ENCODE data around the gene TRAF4. TPM values are rescaled to one million over a fixed set of nuclear protein-coding genes. Genes with fewer than 3 reads are reported as not detected.
A peak's percentile ranks its signal among the peaks of the same experiment; 100 is the strongest.

The TRAF4 gene
- total and polyA plus RNA-seq, 4 donors: 8.5 to 32.0 (median 23.9) TPM

DNA sequence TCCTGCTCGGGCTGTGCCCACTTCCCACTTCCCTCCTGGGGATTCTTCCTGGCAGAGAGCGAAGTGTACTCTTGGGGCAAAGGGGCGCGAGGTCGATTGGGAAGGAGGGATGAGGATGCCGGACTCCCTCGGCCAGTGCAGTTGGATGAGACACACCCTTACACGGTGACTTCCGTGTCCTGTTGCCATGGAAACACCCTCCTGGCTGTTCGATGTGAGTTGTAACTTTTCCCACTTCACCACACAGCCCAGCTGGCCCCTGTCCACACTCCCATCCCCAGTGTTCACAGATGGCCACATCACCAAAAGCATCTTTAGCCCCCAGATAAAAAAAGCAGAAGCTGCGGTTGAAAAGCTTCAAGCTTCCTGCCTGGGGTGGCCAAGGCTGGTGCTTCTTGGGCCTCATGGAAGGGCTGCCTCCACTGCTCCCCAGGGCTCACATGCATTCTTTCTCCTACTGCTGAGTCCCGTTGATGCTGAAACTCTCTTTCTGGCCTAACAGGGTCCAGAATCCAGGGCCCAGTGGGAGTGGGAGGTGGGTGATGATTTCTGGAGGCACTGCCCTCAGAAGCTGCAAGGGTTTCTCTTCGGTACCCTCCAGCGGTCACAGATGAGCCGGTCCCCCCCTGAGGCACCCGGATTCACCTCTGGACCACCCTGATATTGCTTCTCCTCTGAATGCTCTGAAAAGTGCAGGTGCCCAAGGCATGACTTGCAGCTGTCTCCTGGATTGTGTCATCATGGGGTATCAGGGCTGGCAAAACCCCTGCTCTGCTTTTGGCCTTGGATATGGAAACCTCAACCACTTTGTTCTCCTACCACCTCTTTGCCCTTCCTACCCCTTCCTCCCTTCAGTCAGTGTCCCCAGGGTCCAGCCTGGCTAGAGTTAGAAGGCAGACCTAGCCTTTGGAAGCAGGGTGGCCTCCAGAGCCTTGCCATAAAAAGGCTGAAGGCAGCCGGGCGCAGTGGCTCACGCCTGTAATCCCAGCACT lies 2.2 kb upstream of the TRAF4 start:
- no peak for TF ChIP-seq NR2F2 (IDR thresholded peaks at IDR 0.05)
- no peak for TF ChIP-seq FOXA1 (IDR thresholded peaks at IDR 0.05)
- Histone ChIP-seq H3K9me3 (ENCODE audit: control insufficient read depth in 4 of 4, low read length in 3 of 4) (no peaks in the 10 kb centered on the region), H3K4me1 (ENCODE audit: control insufficient read depth in 4 of 4, insufficient read depth in 4 of 4, low read length in 3 of 4) (peaks cover 11 to 23% (median 19%) of the 10 kb centered on the region in 4 donors), H3K36me3 (ENCODE audit: control insufficient read depth in 4 of 4, insufficient read depth in 3 of 4, low read depth in 1 of 4, low read length in 3 of 4) (no peaks in the 10 kb centered on the region), H3K9ac (ENCODE audit: low read depth in 1 of 2, low read length in 2 of 2) (no peak overlapping the region), H3K27me3 (ENCODE audit: control insufficient read depth in 4 of 4, insufficient read depth in 4 of 4, low read length in 3 of 4) (no peaks in the 10 kb centered on the region), H3K4me3 (ENCODE audit: low read depth in 1 of 3, low read length in 3 of 3) (no peak overlapping the region), H3K27ac (ENCODE audit: low read depth in 1 of 2, low read length in 2 of 2) (no peak overlapping the region)
- WGBS: 83% methylated on average over 19 of the region's 19 CpGs
- no peak for DNase-seq (ENCODE audit: low spot score)

DNA sequence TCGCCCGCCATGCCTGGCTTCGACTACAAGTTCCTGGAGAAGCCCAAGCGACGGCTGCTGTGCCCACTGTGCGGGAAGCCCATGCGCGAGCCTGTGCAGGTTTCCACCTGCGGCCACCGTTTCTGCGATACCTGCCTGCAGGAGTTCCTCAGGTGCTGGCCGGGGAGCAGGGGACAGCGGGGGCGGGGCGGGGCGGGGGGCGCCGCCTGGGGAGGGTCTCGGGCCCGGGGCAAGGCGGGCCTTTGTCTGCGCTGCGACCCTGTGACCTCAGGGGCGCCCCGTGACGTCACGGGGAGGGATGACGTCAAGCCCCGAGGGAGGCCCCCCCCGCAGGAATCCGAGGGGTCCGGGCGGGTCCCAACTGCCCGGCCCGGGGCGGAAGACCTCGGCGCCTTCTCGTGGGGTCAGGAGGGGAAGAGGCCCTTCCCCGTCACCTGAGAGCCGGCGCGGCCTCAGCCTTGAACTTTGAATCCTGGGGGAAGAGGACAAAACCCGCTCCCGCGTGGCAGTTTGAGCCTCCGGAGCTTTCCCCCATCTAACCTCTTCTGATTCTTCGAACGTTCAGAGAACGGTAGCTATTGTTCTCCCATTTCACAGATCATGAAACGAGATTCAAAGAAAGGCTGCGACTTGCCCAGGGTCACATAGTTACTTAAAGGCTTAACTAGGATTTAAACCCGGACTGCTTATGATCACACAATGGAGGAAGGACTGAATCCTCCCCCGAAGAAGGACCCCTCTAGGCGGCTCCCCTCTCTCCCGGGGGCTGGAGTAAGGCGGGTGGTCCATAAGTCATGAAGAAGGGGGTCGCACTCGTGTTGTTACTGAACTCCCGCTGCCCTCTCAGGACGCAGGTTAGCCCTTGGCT lies 527 bp downstream of the TRAF4 start:
- Histone ChIP-seq H3K4me3 (ENCODE audit: low read depth in 1 of 3, low read length in 3 of 3) (peak overlapping the region; percentile 72 to 93 (median 92)), H3K27me3 (ENCODE audit: control insufficient read depth in 4 of 4, insufficient read depth in 4 of 4, low read length in 3 of 4) (no peaks in the 10 kb centered on the region), H3K27ac (ENCODE audit: low read depth in 1 of 2, low read length in 2 of 2) (peak overlapping the region; percentile 74 to 92), H3K4me1 (ENCODE audit: control insufficient read depth in 4 of 4, insufficient read depth in 4 of 4, low read length in 3 of 4) (peaks cover 16 to 45% (median 33%) of the 10 kb centered on the region in 4 donors), H3K9ac (ENCODE audit: low read depth in 1 of 2, low read length in 2 of 2) (peak overlapping the region; percentile 63 to 79), H3K9me3 (ENCODE audit: control insufficient read depth in 4 of 4, low read length in 3 of 4) (no peaks in the 10 kb centered on the region), H3K36me3 (ENCODE audit: control insufficient read depth in 4 of 4, insufficient read depth in 3 of 4, low read depth in 1 of 4, low read length in 3 of 4) (peaks cover 4 to 24% (median 18%) of the 10 kb centered on the region in 4 donors)
- 1% methylated on average over 61 of the region's 61 CpGs for WGBS
- peak; percentile 67 for DNase-seq (ENCODE audit: low spot score)
- TF ChIP-seq YY1 (IDR thresholded peaks at IDR 0.05) (peak; percentile 27), RXRA (IDR thresholded peaks at IDR 0.05) (peak; percentile 59 to 64), NR2F2 (IDR thresholded peaks at IDR 0.05) (peak; percentile 30), HNF4G (IDR thresholded peaks at IDR 0.05) (peak; percentile 65), HNF4A (conservative IDR thresholded peaks at IDR 0.05) (peak; percentile 95 to 97), SP1 (IDR thresholded peaks at IDR 0.05) (peak; percentile 49), RAD21 (IDR thresholded peaks at IDR 0.05) (no peak)
- TF ChIP-seq, protein P1, sequence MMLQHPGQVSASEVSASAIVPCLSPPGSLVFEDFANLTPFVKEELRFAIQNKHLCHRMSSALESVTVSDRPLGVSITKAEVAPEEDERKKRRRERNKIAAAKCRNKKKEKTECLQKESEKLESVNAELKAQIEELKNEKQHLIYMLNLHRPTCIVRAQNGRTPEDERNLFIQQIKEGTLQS (IDR thresholded peaks at IDR 0.05): no peak

DNA sequence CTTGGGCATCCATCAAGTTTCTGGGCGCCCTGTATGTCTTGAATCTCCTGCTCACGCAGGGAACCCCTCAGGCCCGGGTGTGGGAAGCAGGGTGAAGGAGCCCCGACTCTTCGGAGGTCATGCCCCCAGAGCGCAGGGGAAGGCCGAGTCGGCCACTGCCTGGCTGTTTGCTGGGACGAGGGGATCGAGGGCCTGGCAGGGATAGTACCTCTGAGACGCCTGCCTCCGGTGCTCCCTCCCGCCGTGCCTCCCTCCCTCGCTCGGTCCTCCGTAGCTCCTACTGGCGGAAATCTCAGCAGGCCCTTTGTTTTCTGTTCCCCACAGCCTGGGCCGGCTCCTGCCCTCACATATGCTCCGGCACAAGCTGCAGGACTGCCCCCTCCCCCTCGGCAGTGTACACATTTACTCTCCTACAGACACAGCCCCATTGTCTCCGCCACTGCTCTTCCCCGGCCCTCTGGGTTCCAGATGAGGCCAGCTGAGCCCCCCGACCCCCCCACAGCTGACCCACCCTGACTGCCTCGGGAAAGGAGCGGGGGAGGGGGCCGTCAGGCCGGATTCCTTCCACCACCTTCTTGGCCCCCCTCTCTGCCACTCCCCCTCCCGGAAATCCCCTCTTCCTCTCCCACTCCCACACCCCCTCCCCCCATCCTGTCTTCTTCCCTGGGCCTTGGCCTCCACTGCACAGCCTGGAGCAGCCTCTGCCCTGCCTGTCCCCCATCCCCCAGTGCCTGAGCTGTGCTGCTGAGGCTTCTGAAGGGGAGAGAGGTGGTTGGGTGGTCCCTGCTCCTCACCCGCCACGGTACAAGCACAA lies 1.4 kb downstream of the TRAF4 start:
- Histone ChIP-seq H3K27me3 (ENCODE audit: control insufficient read depth in 4 of 4, insufficient read depth in 4 of 4, low read length in 3 of 4) (no peaks in the 10 kb centered on the region), H3K36me3 (ENCODE audit: control insufficient read depth in 4 of 4, insufficient read depth in 3 of 4, low read depth in 1 of 4, low read length in 3 of 4) (peaks cover 4 to 27% (median 18%) of the 10 kb centered on the region in 4 donors), H3K9ac (ENCODE audit: low read depth in 1 of 2, low read length in 2 of 2) (peak overlapping the region; percentile 63 to 79), H3K27ac (ENCODE audit: low read depth in 1 of 2, low read length in 2 of 2) (peak overlapping the region; percentile 74 to 92), H3K4me3 (ENCODE audit: low read depth in 1 of 3, low read length in 3 of 3) (peak overlapping the region; percentile 72 to 93 (median 82)), H3K4me1 (ENCODE audit: control insufficient read depth in 4 of 4, insufficient read depth in 4 of 4, low read length in 3 of 4) (peaks cover 16 to 46% (median 33%) of the 10 kb centered on the region in 4 donors), H3K9me3 (ENCODE audit: control insufficient read depth in 4 of 4, low read length in 3 of 4) (no peaks in the 10 kb centered on the region)
- 3% methylated on average over 31 of the region's 31 CpGs for WGBS
- peak; percentile 63 for DNase-seq (ENCODE audit: low spot score)
- TF ChIP-seq, protein P2, sequence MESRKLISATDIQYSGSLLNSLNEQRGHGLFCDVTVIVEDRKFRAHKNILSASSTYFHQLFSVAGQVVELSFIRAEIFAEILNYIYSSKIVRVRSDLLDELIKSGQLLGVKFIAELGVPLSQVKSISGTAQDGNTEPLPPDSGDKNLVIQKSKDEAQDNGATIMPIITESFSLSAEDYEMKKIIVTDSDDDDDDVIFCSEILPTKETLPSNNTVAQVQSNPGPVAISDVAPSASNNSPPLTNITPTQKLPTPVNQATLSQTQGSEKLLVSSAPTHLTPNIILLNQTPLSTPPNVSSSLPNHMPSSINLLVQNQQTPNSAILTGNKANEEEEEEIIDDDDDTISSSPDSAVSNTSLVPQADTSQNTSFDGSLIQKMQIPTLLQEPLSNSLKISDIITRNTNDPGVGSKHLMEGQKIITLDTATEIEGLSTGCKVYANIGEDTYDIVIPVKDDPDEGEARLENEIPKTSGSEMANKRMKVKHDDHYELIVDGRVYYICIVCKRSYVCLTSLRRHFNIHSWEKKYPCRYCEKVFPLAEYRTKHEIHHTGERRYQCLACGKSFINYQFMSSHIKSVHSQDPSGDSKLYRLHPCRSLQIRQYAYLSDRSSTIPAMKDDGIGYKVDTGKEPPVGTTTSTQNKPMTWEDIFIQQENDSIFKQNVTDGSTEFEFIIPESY (IDR thresholded peaks at IDR 0.05): no peak
- TF ChIP-seq EGR1 (IDR thresholded peaks at IDR 0.05; ENCODE audit: low read depth in 2 of 2): no peak
- no peak for TF ChIP-seq NR2F2 (IDR thresholded peaks at IDR 0.05)
- no peak for TF ChIP-seq FOXA1 (IDR thresholded peaks at IDR 0.05)
- no peak for TF ChIP-seq SP1 (IDR thresholded peaks at IDR 0.05)
- TF ChIP-seq GABPA (IDR thresholded peaks at IDR 0.05 in 1 of 2, conservative IDR thresholded peaks at IDR 0.05 in 1 of 2): no peak
- TF ChIP-seq, protein P3, sequence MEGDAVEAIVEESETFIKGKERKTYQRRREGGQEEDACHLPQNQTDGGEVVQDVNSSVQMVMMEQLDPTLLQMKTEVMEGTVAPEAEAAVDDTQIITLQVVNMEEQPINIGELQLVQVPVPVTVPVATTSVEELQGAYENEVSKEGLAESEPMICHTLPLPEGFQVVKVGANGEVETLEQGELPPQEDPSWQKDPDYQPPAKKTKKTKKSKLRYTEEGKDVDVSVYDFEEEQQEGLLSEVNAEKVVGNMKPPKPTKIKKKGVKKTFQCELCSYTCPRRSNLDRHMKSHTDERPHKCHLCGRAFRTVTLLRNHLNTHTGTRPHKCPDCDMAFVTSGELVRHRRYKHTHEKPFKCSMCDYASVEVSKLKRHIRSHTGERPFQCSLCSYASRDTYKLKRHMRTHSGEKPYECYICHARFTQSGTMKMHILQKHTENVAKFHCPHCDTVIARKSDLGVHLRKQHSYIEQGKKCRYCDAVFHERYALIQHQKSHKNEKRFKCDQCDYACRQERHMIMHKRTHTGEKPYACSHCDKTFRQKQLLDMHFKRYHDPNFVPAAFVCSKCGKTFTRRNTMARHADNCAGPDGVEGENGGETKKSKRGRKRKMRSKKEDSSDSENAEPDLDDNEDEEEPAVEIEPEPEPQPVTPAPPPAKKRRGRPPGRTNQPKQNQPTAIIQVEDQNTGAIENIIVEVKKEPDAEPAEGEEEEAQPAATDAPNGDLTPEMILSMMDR (IDR thresholded peaks at IDR 0.05; ENCODE audit: low read depth, low read length, missing input control): no peak
- TF ChIP-seq RXRA (IDR thresholded peaks at IDR 0.05): no peak
- no peak for TF ChIP-seq HNF4A (conservative IDR thresholded peaks at IDR 0.05)
- no peak for TF ChIP-seq YY1 (IDR thresholded peaks at IDR 0.05)
- TF ChIP-seq FOXA2 (IDR thresholded peaks at IDR 0.05): no peak
